Nephron progenitor cell (in vitro differentiated cells): ENCODE data around the gene IFI44.

ENCODE experiments used
- DNase-seq: peaks from one replicate; pipeline ENCODE4 v3.0.0; 2021
- H3K27ac Mint-ChIP-seq: 2 replicates; pipeline ENCODE4 v1.8.0; 2021; ENCODE audit warnings: mild to moderate bottlenecking, moderate library complexity, mixed read lengths
- H3K27me3 Mint-ChIP-seq: 2 replicates; pipeline ENCODE4 v1.8.0; 2021; ENCODE audit warnings: mild to moderate bottlenecking, low read depth, mixed read lengths; ENCODE audit not compliant: poor library complexity
- H3K36me3 Mint-ChIP-seq: 2 replicates; pipeline ENCODE4 v1.8.0; 2021; ENCODE audit warnings: low read depth, mixed read lengths
- H3K4me1 Mint-ChIP-seq: 2 replicates; pipeline ENCODE4 v1.8.0; 2021; ENCODE audit warnings: mixed read lengths
- H3K4me3 Mint-ChIP-seq: 2 replicates; pipeline ENCODE4 v1.8.0; 2021; ENCODE audit warnings: mild to moderate bottlenecking, moderate library complexity, mixed read lengths
- H3K9me3 Mint-ChIP-seq: 2 replicates; pipeline ENCODE4 v1.8.0; 2021; ENCODE audit warnings: mild to moderate bottlenecking, moderate library complexity, mixed read lengths
- TF ChIP-seq, protein P1 (sequence below): fragments of 200-600 bp; sonication (generic); IDR thresholded peaks from 2 replicates; pipeline ENCODE4 v1.5.0; 2021; ENCODE audit warnings: antibody characterized with exemption

Gene IFI44

DNA sequence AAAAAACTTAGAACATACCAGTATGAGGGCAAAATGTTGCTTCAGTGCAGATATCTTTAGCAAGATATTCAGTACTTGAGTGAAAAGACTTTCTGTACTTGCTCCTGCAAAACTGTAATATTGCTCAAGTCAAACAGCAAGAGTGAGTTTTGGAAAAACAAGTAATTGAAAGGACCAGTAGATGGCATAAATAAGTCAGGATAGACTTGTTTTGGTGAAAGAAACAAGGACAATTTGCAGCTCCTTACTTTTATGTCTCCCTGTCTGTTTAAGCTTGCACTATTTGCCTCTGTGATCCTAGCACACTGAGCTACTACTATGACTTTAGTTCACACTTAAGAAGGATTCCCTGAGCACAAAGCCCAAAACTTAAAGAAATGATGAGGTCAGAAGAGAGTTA lies 39.1 kb downstream of the IFI44 start:
- no peak for DNase-seq
- H3K36me3 Mint-ChIP-seq, result no peaks in the 10 kb centered on the region
- TF ChIP-seq, protein P1, sequence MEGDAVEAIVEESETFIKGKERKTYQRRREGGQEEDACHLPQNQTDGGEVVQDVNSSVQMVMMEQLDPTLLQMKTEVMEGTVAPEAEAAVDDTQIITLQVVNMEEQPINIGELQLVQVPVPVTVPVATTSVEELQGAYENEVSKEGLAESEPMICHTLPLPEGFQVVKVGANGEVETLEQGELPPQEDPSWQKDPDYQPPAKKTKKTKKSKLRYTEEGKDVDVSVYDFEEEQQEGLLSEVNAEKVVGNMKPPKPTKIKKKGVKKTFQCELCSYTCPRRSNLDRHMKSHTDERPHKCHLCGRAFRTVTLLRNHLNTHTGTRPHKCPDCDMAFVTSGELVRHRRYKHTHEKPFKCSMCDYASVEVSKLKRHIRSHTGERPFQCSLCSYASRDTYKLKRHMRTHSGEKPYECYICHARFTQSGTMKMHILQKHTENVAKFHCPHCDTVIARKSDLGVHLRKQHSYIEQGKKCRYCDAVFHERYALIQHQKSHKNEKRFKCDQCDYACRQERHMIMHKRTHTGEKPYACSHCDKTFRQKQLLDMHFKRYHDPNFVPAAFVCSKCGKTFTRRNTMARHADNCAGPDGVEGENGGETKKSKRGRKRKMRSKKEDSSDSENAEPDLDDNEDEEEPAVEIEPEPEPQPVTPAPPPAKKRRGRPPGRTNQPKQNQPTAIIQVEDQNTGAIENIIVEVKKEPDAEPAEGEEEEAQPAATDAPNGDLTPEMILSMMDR, result no peak
- no peaks in the 10 kb centered on the region for H3K4me1 Mint-ChIP-seq
- H3K27ac Mint-ChIP-seq, result no peak overlapping the region
- H3K9me3 Mint-ChIP-seq, result no peaks in the 10 kb centered on the region
- H3K27me3 Mint-ChIP-seq, result no peaks in the 10 kb centered on the region
- no peak overlapping the region for H3K4me3 Mint-ChIP-seq

DNA sequence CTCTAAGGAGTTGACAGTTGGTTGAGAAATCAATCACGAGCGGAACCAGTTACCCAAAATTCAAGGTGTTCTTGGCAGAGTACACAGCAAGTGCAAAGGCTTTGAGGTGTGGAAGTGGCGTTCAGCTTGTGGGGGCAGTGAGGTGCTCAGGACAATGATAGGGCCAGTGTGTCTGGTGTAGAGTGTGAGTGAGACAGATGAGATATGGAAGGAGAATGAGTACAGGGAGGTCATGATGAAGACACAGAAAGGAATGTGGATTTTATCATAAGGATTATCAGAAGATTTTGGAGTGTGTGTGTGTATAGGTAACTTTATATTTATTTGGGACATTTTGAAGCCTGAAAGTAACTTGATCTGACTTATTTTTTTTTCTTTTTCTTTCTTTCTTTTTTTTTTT lies 40.9 kb downstream of the IFI44 start:
- TF ChIP-seq, protein P1, result no peak
- Mint-ChIP-seq H3K27ac (no peak overlapping the region), H3K27me3 (no peaks in the 10 kb centered on the region), H3K36me3 (no peaks in the 10 kb centered on the region), H3K4me1 (no peaks in the 10 kb centered on the region), H3K9me3 (no peaks in the 10 kb centered on the region), H3K4me3 (no peak overlapping the region)
- DNase-seq, result no peak

DNA sequence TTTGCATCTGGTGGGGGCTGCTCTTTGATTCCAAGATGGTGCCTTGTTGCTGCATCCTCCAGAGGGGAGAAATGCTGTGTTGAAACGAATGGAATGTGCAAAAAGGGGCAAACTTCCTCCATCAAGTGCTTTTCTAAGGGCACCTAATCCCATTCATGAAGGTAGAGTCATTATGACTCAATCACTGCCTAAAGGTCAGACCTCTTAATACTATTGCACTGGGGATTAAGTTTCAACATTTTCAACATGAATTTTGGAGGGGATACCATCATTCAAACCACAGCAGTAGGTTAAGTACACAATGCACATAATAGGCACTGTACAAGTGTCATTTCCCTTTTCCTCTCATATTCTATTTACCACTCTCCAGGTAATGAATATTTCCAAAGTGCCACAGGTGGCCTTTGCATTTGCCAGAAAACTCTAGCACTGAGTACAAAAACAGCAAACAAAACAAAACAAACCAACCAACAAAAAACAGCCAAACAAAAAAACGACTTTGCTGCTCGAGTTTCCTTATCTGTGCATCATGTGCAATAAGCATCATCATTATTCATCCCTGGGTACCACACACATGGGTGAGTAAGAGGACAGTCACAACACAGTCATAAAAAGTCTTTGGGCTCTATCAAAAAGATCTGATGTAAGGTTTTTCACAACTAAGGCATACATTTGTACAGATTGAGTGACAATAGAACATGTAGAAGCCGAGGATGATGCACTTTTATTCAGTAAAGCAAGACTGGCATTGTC lies 42.5 kb downstream of the IFI44 start:
- DNase-seq, result no peak
- Mint-ChIP-seq H3K36me3 (no peaks in the 10 kb centered on the region), H3K9me3 (no peaks in the 10 kb centered on the region), H3K4me1 (no peaks in the 10 kb centered on the region), H3K4me3 (no peak overlapping the region), H3K27me3 (no peaks in the 10 kb centered on the region), H3K27ac (no peak overlapping the region)
- TF ChIP-seq, protein P1, result no peak

DNA sequence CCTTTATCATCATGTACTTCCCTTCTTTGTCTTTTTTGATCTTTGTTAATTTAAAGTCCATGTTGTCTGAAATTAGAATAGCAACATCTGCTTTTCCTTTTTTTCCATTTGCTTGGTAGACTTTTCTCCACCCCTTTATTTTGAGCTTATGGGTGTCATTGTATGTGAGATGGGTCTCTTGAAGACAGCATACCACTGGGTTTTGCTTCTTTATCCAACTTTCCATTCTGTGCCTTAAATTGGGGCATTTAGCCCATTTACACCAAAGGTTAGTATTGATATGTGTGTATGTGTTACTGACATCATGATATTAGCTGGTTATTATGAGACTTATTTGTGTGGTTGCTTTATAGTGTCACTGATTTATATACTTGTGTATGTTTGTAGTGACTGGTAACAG lies 50.2 kb downstream of the IFI44 start:
- DNase-seq, result no peak
- H3K27me3 Mint-ChIP-seq, result peaks cover 3% of the 10 kb centered on the region
- no peak overlapping the region for H3K4me3 Mint-ChIP-seq
- no peaks in the 10 kb centered on the region for H3K36me3 Mint-ChIP-seq
- TF ChIP-seq, protein P1, result no peak
- H3K27ac Mint-ChIP-seq, result no peak overlapping the region
- H3K9me3 Mint-ChIP-seq, result peaks cover 13% of the 10 kb centered on the region
- H3K4me1 Mint-ChIP-seq, result no peaks in the 10 kb centered on the region

DNA sequence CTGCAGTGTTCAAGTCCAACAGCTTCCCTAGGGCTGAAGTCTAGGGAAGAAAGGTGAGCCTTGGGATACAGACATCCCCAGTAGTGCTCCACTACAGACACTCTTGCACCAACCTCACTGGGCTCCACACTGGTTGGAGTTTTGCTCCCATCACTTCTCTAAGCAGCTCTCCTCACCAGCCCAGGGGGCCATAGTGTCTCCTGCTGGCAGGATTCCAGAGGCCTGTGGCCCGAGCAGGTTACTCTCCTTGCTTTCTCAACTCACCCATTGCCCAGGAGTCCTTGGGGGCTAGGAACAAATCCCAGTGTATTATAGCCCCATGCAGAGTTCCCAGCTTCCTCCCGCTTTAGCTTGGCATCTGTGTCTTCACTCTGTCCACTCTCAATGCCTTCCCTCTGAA lies 52.8 kb downstream of the IFI44 start:
- Mint-ChIP-seq H3K27me3 (peaks cover 3% of the 10 kb centered on the region), H3K9me3 (peaks cover 13% of the 10 kb centered on the region), H3K4me3 (no peak overlapping the region), H3K36me3 (no peaks in the 10 kb centered on the region), H3K4me1 (no peaks in the 10 kb centered on the region), H3K27ac (no peak overlapping the region)
- DNase-seq, result no peak
- TF ChIP-seq, protein P1, result no peak

DNA sequence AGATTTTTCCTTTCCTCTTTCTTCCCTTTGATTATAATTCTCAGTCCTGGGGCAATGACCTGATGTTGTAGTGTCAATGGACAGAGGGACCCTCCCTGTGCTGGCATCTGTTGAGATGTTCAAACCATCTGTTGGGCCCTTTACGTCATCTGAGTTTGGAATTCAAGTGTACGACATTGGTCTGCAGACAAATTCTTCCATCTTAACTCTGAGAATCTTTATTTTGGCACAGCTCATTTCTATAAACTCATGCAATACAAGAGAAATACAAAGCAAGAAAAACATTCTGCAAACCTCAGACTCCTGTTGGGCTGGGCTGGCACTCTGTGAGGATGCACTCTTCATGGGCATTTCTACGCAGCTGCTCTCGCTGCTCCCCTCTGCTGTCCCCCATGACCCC lies 54.2 kb downstream of the IFI44 start:
- TF ChIP-seq, protein P1, result no peak
- Mint-ChIP-seq H3K4me1 (no peaks in the 10 kb centered on the region), H3K27ac (no peak overlapping the region), H3K27me3 (peaks cover 3% of the 10 kb centered on the region), H3K4me3 (no peak overlapping the region), H3K9me3 (peaks cover 13% of the 10 kb centered on the region), H3K36me3 (no peaks in the 10 kb centered on the region)
- no peak for DNase-seq
